ENCODE measurements around the gene IGFBP5. TPM values are rescaled to one million over a fixed set of nuclear protein-coding genes. Genes with fewer than 3 reads are reported as not detected.

The IGFBP5 gene
- total RNA-seq, 1 experiment from 2014 or later, result 3.9 TPM

DNA sequence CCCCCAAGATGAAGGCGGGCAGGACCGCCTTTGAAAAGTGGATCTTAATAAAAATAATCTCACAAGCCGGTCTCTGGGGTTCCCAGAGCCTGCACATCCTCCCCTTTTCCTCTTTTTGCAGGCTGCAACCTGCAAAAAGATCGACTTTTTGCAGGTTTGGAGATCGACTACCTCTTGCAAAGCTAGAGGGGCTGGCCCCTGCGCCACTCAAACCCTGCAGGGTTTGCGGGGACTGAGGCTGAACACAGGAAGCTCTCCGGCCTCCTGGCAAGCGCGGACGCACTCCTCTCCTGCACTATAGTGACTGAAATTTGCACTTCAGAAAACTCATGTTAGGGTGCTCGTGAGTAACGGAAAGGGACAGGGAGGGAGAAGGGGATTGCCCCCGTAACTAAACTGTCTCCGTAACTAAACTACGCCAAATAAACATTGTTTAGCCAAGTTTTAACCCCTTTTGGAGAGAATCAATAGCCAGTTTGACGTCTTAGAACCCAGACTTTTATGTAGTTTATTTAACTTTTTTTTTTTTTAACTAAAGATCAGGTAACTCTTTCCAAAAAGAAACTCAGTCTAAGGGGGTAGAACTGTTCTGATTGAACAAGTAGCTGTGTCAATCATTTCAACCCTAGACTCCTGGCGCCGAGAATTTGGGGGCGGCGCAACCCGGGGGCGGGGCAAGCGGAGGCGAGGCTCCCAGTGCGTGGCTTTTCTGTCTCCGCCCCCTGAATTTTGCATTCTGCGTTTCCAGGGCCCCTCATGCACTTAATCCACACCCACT lies 2.5 kb downstream of the IGFBP5 start:
- no peak overlapping the region for H3K27ac ChIP-seq (ENCODE audit: low read depth, low read length)
- intact Hi-C loops (cut with micrococcal nuclease), result no loop called here
- H3K79me2 ChIP-seq (ENCODE audit: insufficient read depth, low read length), result no peaks in the 10 kb centered on the region
- 0 out of 2 replicates have a peak, but pooled peaks cover 6% of the 10 kb centered on the region for H3K27me3 ChIP-seq (ENCODE audit: insufficient read depth, low read length)
- BruUV-seq (replicated peaks), result no TSS peak
- ChIA-PET POLR2A (no interaction called here), RAD21 (ENCODE audit: low non-redundant PET in 1 of 2, low total read pairs in 2 of 2, uncharacterized antibody in 2 of 2, unreplicated experiment in 2 of 2) (interaction anchor here in 1 of 2 experiments (0.7 kb wide), 1 partner anchor 54 kb away, joined by 3 read pairs; no protein-coding TSS in a partner anchor), CTCF (interaction anchor here (1.0 to 2.5 kb wide), 6 partner anchors 10 to 1062 kb away, joined by 3 to 9 read pairs (median 4); no protein-coding TSS in a partner anchor)
- no peak for TF ChIP-seq ATF3 (IDR thresholded peaks at IDR 0.05)
- TF ChIP-seq SIN3A (IDR thresholded peaks at IDR 0.05; ENCODE audit: low read depth), result 0 out of 2 replicates have a peak, but pooled peaks have one; percentile 35
- TF ChIP-seq CTCF (IDR thresholded peaks at IDR 0.05 in 2 of 3, conservative IDR thresholded peaks at IDR 0.05 in 1 of 3; ENCODE audit: borderline replicate concordance in 1 of 3, insufficient read depth in 1 of 3, low read depth in 2 of 3, low read length in 2 of 3), result no peak
- 0 out of 2 replicates have a peak, but pooled peaks have one; percentile 4 for TF ChIP-seq FOSL1 (IDR thresholded peaks at IDR 0.05; ENCODE audit: low read depth)
- TF ChIP-seq EGR1 (IDR thresholded peaks at IDR 0.05; ENCODE audit: low read depth), result peak; percentile 64
- TF ChIP-seq POLR2AphosphoS5 (IDR thresholded peaks at IDR 0.05; ENCODE audit: low read depth, low read length), result no peak
- no peak for TF ChIP-seq POLR2A (IDR thresholded peaks at IDR 0.05; ENCODE audit: borderline replicate concordance, extremely low read depth, insufficient read depth, insufficient read length)
- no peak for TF ChIP-seq YY1 (IDR thresholded peaks at IDR 0.05; ENCODE audit: extremely low read depth, insufficient replicate concordance, low read depth, low read length)
- TF ChIP-seq SP1 (IDR thresholded peaks at IDR 0.05; ENCODE audit: low read depth), result no peak
- H2AFZ ChIP-seq (ENCODE audit: low read depth, low read length, poor library complexity, severe bottlenecking), result peak overlapping the region; percentile 99
- DNase-seq (ENCODE audit: low read depth, low spot score) (peak; percentile 38), ATAC-seq (peak; percentile 76)
- H3K9me3 ChIP-seq (ENCODE audit: control insufficient read depth in 1 of 2, insufficient read depth in 1 of 2, low read depth in 1 of 2, low read length in 2 of 2), result no peaks in the 10 kb centered on the region
- no peaks in the 10 kb centered on the region for H3K9me2 ChIP-seq (ENCODE audit: insufficient read depth)
- no peaks in the 10 kb centered on the region for H3K36me3 ChIP-seq (ENCODE audit: control insufficient read depth in 1 of 2, insufficient read depth in 2 of 2, low read length in 2 of 2)
- H3K4me1 ChIP-seq (ENCODE audit: control insufficient read depth in 1 of 2, insufficient read depth in 2 of 2, low read length in 2 of 2), result peaks cover 20 to 57% of the 10 kb centered on the region in 2 experiments
- H3K4me2 ChIP-seq (ENCODE audit: low read length), result peak overlapping the region; percentile 100
- H3K9ac ChIP-seq (ENCODE audit: low read length), result peak overlapping the region; percentile 47
- no peaks in the 10 kb centered on the region for H4K20me1 ChIP-seq (ENCODE audit: insufficient read depth)
- H3K4me3 ChIP-seq (replicated peaks in 1 of 2; ENCODE audit: low read depth in 1 of 2, low read length in 2 of 2), result peak overlapping the region; percentile 62 to 74
